ENCODE measurements around the gene MRPL48.
"Not testable (repeated sequence)": the region's sequence is repeated elsewhere in the genome, so short reads cannot be mapped to it uniquely, and the experiment has no call there.

The MRPL48 gene

GRCh38 chr11:73787643-73788558 is at the start of gene MRPL48:
MRPL48 (plus strand) TSS chr11:73787874; CDS start chr11:73787972, 98 bp downstream.
- peak; percentile 77 for DNase-seq (ENCODE audit: low read depth)

DNA sequence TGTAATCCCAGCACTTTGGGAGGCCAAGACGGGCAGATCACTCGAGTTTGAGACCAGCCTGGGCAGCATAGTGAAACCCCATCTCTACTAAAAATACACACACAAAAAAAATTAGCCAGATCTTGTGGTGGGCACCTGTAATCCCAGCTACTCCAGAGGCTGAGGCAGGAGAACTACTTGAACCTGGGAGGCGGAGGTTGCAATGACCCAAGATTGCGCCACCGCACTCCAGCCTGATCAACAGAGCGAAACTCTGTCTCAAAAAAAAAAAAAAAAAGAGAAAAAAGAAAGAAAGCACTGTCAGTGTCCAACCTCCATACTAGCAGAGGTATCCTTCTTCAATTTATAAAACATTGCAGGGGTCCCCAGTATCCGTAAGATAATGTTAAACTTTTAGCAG is 44.6 kb upstream of the MRPL48 start:
- no peak for DNase-seq (ENCODE audit: low read depth)

- DNase-seq (ENCODE audit: low read depth) = no peak
These were observed 41.0 kb upstream of the MRPL48 start for GRCh38 chr11:73746701-73747100.

- DNase-seq (ENCODE audit: low read depth) = no peak
These were observed 39.9 kb upstream of the MRPL48 start for GRCh38 chr11:73747762-73748161.

- DNase-seq (ENCODE audit: low read depth) = no peak
These were observed 39.4 kb upstream of the MRPL48 start for GRCh38 chr11:73748300-73748699.

GRCh38 chr11:73749118-73749517 is 38.6 kb upstream of the MRPL48 start:
- DNase-seq (ENCODE audit: low read depth) = no peak

DNA sequence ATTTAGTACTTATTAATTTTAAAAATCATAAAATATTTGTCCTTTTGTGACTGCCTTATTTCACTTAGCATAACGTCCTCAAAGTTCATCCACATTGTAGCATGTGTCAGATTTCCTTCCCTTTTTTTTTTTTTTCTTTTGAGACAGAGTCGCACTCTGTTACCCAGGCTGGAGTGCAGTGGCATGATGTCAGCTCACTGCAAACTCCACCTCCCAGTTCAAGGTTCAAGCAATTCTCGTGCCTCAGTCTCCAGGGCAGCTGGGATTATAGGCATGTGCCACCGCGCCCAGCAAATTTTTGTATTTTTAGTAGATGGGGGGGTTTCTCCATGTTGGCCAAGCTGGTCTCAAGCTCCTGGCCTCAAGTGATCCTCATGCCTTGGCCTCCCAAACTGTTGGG is 37.4 kb upstream of the MRPL48 start:
- no peak for DNase-seq (ENCODE audit: low read depth)

DNA sequence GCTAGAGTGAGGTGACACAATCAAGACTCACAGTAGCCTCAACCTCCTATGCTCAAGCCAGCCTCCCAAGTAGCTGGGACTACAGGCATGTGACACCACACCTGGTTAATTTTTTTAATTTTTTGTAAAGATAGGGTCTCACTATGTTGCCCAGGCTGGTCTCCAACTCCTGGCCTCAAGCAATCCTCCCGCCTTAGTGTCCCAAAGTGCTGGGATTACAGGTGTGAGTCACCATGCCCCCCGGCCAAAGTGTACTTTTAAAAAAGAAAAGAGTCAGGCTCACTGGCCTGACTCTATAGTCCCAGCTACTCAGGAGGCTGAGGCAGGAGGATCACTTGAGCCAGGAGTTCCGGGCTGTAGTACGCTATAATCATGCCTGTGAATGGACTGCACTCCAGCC is 36.8 kb upstream of the MRPL48 start:
- not testable (repeated sequence) for DNase-seq (ENCODE audit: low read depth)

- no peak for DNase-seq (ENCODE audit: low read depth)
These were observed 35.3 kb upstream of the MRPL48 start for GRCh38 chr11:73752216-73752867.

- DNase-seq (ENCODE audit: low read depth) = no peak
These were observed 34.8 kb upstream of the MRPL48 start for GRCh38 chr11:73752903-73753302.

DNA sequence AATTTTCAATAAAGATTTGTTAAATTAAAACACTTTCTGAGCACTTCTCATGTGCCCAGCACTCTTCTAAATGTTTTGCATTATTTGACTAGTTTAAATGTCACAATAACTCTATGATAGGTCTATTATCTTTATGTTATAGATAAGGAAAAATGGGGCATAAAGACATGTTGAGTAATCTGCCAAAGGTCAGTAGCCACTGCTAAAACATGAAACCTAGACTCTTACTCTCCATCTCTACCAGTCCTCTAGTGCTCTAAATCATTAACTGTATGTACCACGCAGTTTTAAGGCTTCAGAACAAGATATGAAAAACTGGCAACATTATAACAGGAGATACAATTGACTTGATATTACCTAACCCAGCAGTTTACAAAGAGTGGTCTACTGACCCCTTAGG is 33.7 kb upstream of the MRPL48 start:
- DNase-seq (ENCODE audit: low read depth) = no peak

DNA sequence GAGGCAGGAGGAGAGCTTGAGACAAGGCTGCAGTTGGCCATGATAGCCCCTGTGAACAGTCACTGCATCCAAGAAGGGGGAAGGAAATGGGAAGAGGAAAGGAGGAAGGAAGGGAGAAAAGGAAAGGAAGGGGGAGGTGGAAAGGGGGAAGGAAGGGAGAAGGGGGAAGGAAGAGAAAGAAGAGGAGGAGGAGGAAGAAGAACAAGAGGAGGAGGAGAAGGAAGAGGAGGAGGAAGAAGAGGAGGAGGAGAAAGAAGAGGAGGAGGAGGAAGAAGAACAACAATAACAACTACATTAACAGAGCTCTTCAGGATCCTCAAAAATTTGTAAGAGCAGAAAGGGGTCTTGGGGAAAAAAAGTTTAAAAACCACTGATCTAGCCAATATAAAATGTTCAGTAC is 32.0 kb upstream of the MRPL48 start:
- DNase-seq (ENCODE audit: low read depth) = no peak

DNA sequence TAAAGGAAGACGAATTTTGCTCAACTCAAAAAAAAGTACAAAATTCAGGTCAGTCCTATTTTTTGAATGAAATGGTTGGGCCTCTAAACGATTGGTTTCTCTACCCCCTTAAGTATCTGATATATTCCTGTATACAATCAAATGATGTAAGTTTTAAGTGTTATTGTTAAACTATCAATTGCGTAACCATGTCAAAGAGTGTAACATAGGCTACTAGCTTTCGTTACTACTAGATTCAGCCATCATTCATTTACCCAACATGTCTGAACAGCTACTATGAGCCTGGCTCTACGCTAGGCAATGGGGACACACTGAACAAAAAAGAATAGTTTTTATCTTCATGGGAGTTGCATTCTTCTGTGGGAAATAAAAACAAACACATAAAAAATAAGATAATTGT is 30.1 kb upstream of the MRPL48 start:
- DNase-seq (ENCODE audit: low read depth) = no peak

DNA sequence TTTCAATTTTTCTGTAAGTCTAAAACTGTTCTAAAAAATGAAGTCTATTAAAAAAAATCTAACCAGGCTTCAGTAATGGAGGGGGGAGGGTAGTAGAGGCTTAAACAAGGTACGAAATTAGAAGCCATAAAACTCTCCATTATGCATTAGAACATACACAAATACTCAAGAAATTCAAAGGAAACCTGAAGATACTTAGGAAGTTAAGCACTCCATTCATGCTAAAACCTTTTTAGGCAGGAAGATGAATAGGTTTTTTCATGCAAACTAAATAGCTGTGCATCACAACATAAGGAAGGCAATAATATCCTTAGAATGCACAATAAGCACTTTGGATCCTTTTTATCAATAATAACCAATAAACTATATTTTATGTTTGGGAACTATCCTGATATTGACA is 29.2 kb upstream of the MRPL48 start:
- no peak for DNase-seq (ENCODE audit: low read depth)

- no peak for DNase-seq (ENCODE audit: low read depth)
These were observed 28.0 kb upstream of the MRPL48 start for GRCh38 chr11:73759610-73760134.

DNA sequence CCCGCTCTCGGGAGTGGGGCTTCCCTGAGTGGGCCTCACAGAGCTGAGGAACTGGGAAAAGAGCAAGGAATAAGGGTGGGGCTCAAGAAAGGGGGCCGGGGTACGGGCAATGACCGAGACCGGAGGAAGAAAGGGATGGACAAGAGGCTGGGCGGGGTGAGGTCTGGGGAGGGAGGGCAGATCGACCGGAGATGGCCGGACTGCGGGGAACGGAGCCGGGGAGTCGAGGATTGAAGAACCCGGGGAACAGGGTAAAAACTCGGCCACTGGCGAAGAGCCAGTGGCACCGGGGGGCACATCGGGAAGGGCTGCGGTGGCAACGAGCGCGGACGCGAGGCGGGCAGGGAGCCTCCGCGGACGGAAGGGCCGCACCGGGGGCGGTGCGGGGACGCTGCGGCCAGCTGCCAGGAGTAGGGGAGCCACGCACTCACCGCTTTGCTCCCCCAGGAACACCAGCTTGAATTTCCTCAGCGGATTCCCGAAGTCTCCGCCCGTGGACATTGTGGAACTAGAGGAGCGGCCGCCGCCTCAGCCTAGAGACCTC is 27.5 kb upstream of the MRPL48 start:
- no peak for DNase-seq (ENCODE audit: low read depth)

GRCh38 chr11:73760679-73761402 is 26.8 kb upstream of the MRPL48 start, which contains the start of gene RAB6A:
RAB6A (minus strand) TSS chr11:73761074; CDS start chr11:73760635, 439 bp downstream.
- DNase-seq (ENCODE audit: low read depth) = peak; percentile 99

DNA sequence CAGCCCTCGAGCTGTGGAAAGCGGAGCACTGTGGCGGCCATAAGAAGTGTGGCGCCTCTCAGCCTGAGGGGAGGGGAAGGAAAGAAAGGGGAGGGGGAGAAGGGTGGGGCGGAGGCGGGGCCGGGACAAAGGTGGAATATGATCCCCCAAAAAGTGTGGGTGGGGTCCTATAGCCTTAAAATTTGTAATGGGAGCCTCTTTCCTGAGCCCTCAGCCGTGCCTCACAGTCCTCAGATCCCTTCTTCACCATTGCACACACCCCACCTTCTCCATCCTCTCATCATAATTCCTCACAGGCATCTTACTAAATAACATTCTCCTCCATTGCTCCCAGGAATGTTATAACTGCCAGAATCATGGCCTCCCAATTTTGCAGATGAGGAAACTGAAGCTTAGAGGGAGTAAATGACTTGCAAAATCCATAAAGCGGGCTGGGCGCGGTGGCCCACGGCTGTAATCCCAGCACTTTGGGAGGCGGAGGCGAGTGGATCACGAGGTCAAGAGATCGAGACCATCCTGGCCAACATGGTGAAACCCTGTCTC is 26.2 kb upstream of the MRPL48 start:
- DNase-seq (ENCODE audit: low read depth) = no peak

DNA sequence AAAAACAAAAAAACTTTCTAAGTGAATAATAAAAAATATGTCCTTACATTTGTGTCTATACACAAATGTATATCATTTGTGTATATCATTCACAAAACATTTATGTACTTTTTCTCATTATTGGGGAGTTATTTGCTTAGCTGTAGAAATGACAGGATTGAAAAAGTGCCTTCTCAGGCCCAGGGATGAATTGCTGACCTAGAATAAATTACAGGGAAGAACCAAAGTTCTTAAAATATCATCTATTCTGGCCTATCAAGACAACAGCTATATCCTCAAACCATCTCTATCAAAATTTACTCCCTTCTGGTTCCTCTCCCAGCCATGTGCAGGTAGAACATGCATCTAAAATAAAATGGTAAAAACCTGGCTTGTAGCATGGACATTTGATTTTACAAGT is 24.9 kb upstream of the MRPL48 start:
- DNase-seq (ENCODE audit: low read depth) = no peak

- no peak for DNase-seq (ENCODE audit: low read depth)
These were observed 20.9 kb upstream of the MRPL48 start for GRCh38 chr11:73766763-73767162.

DNA sequence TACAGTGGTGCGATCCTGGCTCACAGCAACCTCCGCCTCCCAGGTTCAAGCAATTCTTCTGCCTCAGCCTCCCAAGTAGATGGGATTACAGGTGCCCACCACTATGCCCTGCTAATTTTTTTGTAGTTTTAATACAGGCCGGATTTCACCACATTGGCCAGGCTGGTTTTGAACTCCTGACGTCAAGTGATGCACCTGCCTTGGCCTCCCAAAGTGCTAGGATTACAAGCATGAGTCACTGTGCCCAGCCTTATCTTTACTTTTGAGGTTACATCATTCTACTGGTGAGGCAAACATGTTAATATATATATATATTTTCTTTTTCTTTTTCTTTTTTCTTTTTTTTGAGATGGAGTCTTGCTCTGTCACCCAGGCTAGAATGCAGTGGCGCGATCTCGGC is 16.9 kb upstream of the MRPL48 start:
- DNase-seq (ENCODE audit: low read depth) = not testable (repeated sequence)
